Panc1 (cell line): ENCODE results near the gene CTDSP2. TPM values are rescaled to one million over a fixed set of nuclear protein-coding genes. Genes with fewer than 3 reads are reported as not detected.
A peak's percentile ranks its signal among the peaks of the same experiment; 100 is the strongest.

ENCODE experiments used
- ATAC-seq: fragments of 200-7000 bp; cut with Tn5 transposase; 2 replicates; pipeline ENCODE4 v1.9.1; 2020; ENCODE audit warnings: mild to moderate bottlenecking, moderate library complexity
- BruUV-seq: library from RNA; stranded (reverse); fragments of 400-500 nt; replicated peaks from 2 replicates; lab custom pipeline; 2021; lab: Mats Ljungman, UMichigan
- CTCF ChIA-PET: fragments of 300-600 bp; sonication (Branson Sonifier 250); formaldehyde crosslinking; loops from one replicate; lab custom pipeline; 2022; ENCODE audit warnings: antibody characterized with exemption; lab: Charles Lee
- POLR2A ChIA-PET: fragments of 300-600 bp; sonication (Branson Sonifier 250); formaldehyde crosslinking; loops from one replicate; lab custom pipeline; 2022; ENCODE audit warnings: antibody characterized with exemption; lab: Charles Lee
- DNase-seq: peaks from one replicate; pipeline ENCODE4 v3.0.0-alpha.2; 2010; ENCODE audit warnings: low read depth, low spot score
- H3K27ac ChIP-seq: 2 replicates; pipeline ENCODE4 v1.5.1; 2011; ENCODE audit warnings: mild to moderate bottlenecking, low read length, inconsistent platforms
- H3K27me3 ChIP-seq: fragments of 200-500 bp; sonication (Bioruptor generic); 2 replicates; pipeline ENCODE4 v1.6.0; 2014; ENCODE audit warnings: low read length, inconsistent platforms; ENCODE audit not compliant: control insufficient read depth, insufficient read depth
- H3K36me3 ChIP-seq: fragments of 200-500 bp; sonication (Bioruptor generic); 2 replicates; pipeline ENCODE4 v1.5.1; 2014; ENCODE audit warnings: inconsistent platforms, mild to moderate bottlenecking, low read length, moderate library complexity; ENCODE audit not compliant: control insufficient read depth, insufficient read depth
- H3K4me1 ChIP-seq: 2 replicates; pipeline ENCODE4 v1.5.1; 2011; ENCODE audit warnings: inconsistent platforms, mild to moderate bottlenecking, low read length, moderate library complexity; ENCODE audit not compliant: control insufficient read depth, insufficient read depth
- H3K4me3 ChIP-seq, 2 experiments: 2 replicates each; pipeline ENCODE4 v1.5.1; 2011 to 2012; ENCODE audit warnings: low read depth in 2 of 2, low read length in 2 of 2, mild to moderate bottlenecking in 2 of 2, inconsistent platforms in 1 of 2, moderate library complexity in 1 of 2
- H3K9me3 ChIP-seq: fragments of 200-500 bp; sonication (Bioruptor generic); 2 replicates; pipeline ENCODE4 v1.5.1; 2014; ENCODE audit warnings: low read depth, mild to moderate bottlenecking, inconsistent platforms, low read length, moderate library complexity; ENCODE audit not compliant: control insufficient read depth, insufficient read depth
- CTCF ChIP-seq: fragments of 450-650 bp; IDR thresholded peaks from 2 replicates; pipeline ENCODE4 v1.5.1; 2017; ENCODE audit warnings: mild to moderate bottlenecking
- POLR2AphosphoS5 ChIP-seq: IDR thresholded peaks from 2 replicates; pipeline ENCODE4 v1.6.1; 2012; ENCODE audit warnings: mild to moderate bottlenecking, low read depth, low read length, moderate library complexity
- SIN3A ChIP-seq: IDR thresholded peaks from 2 replicates; pipeline ENCODE4 v1.6.1; 2012; ENCODE audit warnings: low read depth, mild to moderate bottlenecking, low read length, moderate library complexity, borderline replicate concordance; ENCODE audit not compliant: insufficient read depth
- TCF7L2 ChIP-seq: IDR thresholded peaks from 2 replicates; pipeline ENCODE4 v1.6.1; 2011; ENCODE audit warnings: mild to moderate bottlenecking, low read depth, low read length, inconsistent platforms
- in situ Hi-C: cut with HindIII; loops from 2 replicates; pipeline ENCODE4 v1.10.0; 2016; ENCODE audit warnings: low sequenced_read_pairs, low pct_unique_long_range_greater_than_20kb
- intact Hi-C: fragments of 100-400 bp; cut with micrococcal nuclease; formaldehyde crosslinking; loops from one replicate; pipeline ENCODE4 v1.10.0; 2022; ENCODE audit not compliant: unreplicated experiment
- total RNA-seq: library from RNA; stranded (reverse); gene quantifications from one replicate; pipeline ENCODE4 v1.2.1, GENCODE V29; 2021; ENCODE audit not compliant: unreplicated experiment
- TF ChIP-seq, protein P1 (sequence below), 2 experiments: IDR thresholded peaks; 2 replicates each; pipeline ENCODE4 v1.6.1; 2011 to 2012; ENCODE audit warnings: low read depth in 2 of 2, control low read depth in 1 of 2, low read length in 1 of 2, mild to moderate bottlenecking in 1 of 2, moderate library complexity in 1 of 2; ENCODE audit not compliant: insufficient read depth in 1 of 2

CTDSP2 gene
- total RNA-seq, 1 experiment from 2014 or later = 120 TPM

GRCh38 chr12:57890191-57891115, 43.9 kb upstream of the CTDSP2 start:
- H3K4me3 ChIP-seq = no peak overlapping the region
- no peak for ATAC-seq
- peak overlapping the region; percentile 89 for H3K27ac ChIP-seq
- no peaks in the 10 kb centered on the region for H3K9me3 ChIP-seq
- peaks cover 77% of the 10 kb centered on the region for H3K4me1 ChIP-seq
- POLR2A ChIA-PET = interaction anchor here (1.3 kb wide), 1 partner anchor 26 kb away, joined by 7 read pairs; no protein-coding TSS in a partner anchor
- TF ChIP-seq SIN3A (no peak), POLR2AphosphoS5 (no peak), CTCF (no peak), TCF7L2 (no peak)
- TF ChIP-seq, protein P1, sequence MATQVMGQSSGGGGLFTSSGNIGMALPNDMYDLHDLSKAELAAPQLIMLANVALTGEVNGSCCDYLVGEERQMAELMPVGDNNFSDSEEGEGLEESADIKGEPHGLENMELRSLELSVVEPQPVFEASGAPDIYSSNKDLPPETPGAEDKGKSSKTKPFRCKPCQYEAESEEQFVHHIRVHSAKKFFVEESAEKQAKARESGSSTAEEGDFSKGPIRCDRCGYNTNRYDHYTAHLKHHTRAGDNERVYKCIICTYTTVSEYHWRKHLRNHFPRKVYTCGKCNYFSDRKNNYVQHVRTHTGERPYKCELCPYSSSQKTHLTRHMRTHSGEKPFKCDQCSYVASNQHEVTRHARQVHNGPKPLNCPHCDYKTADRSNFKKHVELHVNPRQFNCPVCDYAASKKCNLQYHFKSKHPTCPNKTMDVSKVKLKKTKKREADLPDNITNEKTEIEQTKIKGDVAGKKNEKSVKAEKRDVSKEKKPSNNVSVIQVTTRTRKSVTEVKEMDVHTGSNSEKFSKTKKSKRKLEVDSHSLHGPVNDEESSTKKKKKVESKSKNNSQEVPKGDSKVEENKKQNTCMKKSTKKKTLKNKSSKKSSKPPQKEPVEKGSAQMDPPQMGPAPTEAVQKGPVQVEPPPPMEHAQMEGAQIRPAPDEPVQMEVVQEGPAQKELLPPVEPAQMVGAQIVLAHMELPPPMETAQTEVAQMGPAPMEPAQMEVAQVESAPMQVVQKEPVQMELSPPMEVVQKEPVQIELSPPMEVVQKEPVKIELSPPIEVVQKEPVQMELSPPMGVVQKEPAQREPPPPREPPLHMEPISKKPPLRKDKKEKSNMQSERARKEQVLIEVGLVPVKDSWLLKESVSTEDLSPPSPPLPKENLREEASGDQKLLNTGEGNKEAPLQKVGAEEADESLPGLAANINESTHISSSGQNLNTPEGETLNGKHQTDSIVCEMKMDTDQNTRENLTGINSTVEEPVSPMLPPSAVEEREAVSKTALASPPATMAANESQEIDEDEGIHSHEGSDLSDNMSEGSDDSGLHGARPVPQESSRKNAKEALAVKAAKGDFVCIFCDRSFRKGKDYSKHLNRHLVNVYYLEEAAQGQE (IDR thresholded peaks at IDR 0.05; ENCODE audit: insufficient read depth in 1 of 2, low read depth in 2 of 2, low read length in 1 of 2) = no peak
- H3K36me3 ChIP-seq = no peaks in the 10 kb centered on the region
- in situ Hi-C loops (no loop called here), intact Hi-C loops (no loop called here)
- no TSS peak for BruUV-seq
- DNase-seq = no peak
- CTCF ChIA-PET = interaction anchor here (0.5 to 0.9 kb wide), 2 partner anchors 8 to 12 kb away, joined by 3 read pairs; no protein-coding TSS in a partner anchor
- H3K27me3 ChIP-seq = no peaks in the 10 kb centered on the region

GRCh38 chr12:57889500-57889989, 43.0 kb upstream of the CTDSP2 start:
- POLR2A ChIA-PET = interaction anchor here (1.0 to 1.3 kb wide), 2 partner anchors 25 to 44 kb away, joined by 3 to 7 read pairs; no protein-coding TSS in a partner anchor
- DNase-seq (no peak), ATAC-seq (peak; percentile 24)
- no TSS peak for BruUV-seq
- peaks cover 68% of the 10 kb centered on the region for H3K4me1 ChIP-seq
- no peaks in the 10 kb centered on the region for H3K27me3 ChIP-seq
- no peak for TF ChIP-seq SIN3A
- no peak for TF ChIP-seq POLR2AphosphoS5
- TF ChIP-seq CTCF = no peak
- TF ChIP-seq TCF7L2 = no peak
- TF ChIP-seq, protein P1 (IDR thresholded peaks at IDR 0.05; ENCODE audit: insufficient read depth in 1 of 2, low read depth in 2 of 2, low read length in 1 of 2) = no peak
- intact Hi-C loops (no loop called here), in situ Hi-C loops (no loop called here)
- H3K9me3 ChIP-seq = no peaks in the 10 kb centered on the region
- H3K27ac ChIP-seq = peak overlapping the region; percentile 89
- CTCF ChIA-PET = no interaction called here
- no peak overlapping the region for H3K4me3 ChIP-seq
- H3K36me3 ChIP-seq = no peaks in the 10 kb centered on the region
